ENCODE data around the gene EIF2B2.

- TF ChIP-seq CTCF (conservative IDR thresholded peaks at IDR 0.05) (no peak), EZH2 (IDR thresholded peaks at IDR 0.05; ENCODE audit: low read depth) (no peak)
Observed at GRCh38 chr14:74976264-74977113, 26.2 kb upstream of the EIF2B2 start.

Measured in PC-9 (cell line).